ENCODE data around the gene PLXNC1. TPM values are rescaled to one million over a fixed set of nuclear protein-coding genes. Genes with fewer than 3 reads are reported as not detected.

Gene PLXNC1
- total and polyA plus RNA-seq, 4 donors: 0.71 to 12.0 (median 3.3) TPM

DNA sequence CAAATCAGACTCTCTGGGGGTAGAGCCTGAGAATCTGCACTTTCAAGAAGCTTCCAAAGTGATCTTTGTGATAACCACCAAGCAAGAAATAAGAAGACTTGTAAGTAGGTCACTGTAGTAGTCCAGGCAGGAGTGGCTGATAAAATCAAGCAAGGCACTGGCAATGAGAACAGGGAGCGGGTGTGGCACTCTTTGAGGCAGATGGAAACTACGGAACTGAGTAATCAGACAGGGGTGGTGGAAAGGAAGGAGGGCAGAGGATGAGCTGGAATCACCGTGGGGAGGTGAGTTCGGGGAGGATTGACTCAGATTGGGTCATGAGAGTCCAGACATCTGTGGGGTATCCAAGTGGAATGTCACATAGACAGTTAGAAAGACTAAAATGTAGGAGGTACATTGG is 44.4 kb upstream of the PLXNC1 start:
- Histone ChIP-seq H3K36me3 (ENCODE audit: control insufficient read depth in 4 of 4, insufficient read depth in 3 of 4, low read depth in 1 of 4, low read length in 3 of 4) (no peaks in the 10 kb centered on the region), H3K9ac (ENCODE audit: low read depth in 1 of 2, low read length in 2 of 2) (no peak overlapping the region), H3K4me1 (ENCODE audit: control insufficient read depth in 4 of 4, insufficient read depth in 4 of 4, low read length in 3 of 4) (peaks cover 0 to 11% (median 9%) of the 10 kb centered on the region in 4 donors), H3K4me3 (ENCODE audit: low read depth in 1 of 3, low read length in 3 of 3) (no peak overlapping the region), H3K27ac (ENCODE audit: low read depth in 1 of 2, low read length in 2 of 2) (no peak overlapping the region), H3K9me3 (ENCODE audit: control insufficient read depth in 4 of 4, low read length in 3 of 4) (no peaks in the 10 kb centered on the region), H3K27me3 (ENCODE audit: control insufficient read depth in 4 of 4, insufficient read depth in 4 of 4, low read length in 3 of 4) (no peaks in the 10 kb centered on the region)
- DNase-seq (ENCODE audit: low spot score): no peak
- WGBS: 76% methylated on average over 4 of the region's 4 CpGs
- TF ChIP-seq TAF1 (conservative IDR thresholded peaks at IDR 0.05) (no peak), RAD21 (IDR thresholded peaks at IDR 0.05) (no peak), SP1 (IDR thresholded peaks at IDR 0.05) (no peak), RXRA (IDR thresholded peaks at IDR 0.05) (no peak), HNF4A (conservative IDR thresholded peaks at IDR 0.05) (no peak), GABPA (IDR thresholded peaks at IDR 0.05 in 1 of 2, conservative IDR thresholded peaks at IDR 0.05 in 1 of 2) (no peak), FOXA1 (IDR thresholded peaks at IDR 0.05) (no peak), HNF4G (IDR thresholded peaks at IDR 0.05) (no peak), YY1 (IDR thresholded peaks at IDR 0.05) (no peak), FOXA2 (IDR thresholded peaks at IDR 0.05) (no peak)
- TF ChIP-seq, protein P1, sequence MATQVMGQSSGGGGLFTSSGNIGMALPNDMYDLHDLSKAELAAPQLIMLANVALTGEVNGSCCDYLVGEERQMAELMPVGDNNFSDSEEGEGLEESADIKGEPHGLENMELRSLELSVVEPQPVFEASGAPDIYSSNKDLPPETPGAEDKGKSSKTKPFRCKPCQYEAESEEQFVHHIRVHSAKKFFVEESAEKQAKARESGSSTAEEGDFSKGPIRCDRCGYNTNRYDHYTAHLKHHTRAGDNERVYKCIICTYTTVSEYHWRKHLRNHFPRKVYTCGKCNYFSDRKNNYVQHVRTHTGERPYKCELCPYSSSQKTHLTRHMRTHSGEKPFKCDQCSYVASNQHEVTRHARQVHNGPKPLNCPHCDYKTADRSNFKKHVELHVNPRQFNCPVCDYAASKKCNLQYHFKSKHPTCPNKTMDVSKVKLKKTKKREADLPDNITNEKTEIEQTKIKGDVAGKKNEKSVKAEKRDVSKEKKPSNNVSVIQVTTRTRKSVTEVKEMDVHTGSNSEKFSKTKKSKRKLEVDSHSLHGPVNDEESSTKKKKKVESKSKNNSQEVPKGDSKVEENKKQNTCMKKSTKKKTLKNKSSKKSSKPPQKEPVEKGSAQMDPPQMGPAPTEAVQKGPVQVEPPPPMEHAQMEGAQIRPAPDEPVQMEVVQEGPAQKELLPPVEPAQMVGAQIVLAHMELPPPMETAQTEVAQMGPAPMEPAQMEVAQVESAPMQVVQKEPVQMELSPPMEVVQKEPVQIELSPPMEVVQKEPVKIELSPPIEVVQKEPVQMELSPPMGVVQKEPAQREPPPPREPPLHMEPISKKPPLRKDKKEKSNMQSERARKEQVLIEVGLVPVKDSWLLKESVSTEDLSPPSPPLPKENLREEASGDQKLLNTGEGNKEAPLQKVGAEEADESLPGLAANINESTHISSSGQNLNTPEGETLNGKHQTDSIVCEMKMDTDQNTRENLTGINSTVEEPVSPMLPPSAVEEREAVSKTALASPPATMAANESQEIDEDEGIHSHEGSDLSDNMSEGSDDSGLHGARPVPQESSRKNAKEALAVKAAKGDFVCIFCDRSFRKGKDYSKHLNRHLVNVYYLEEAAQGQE (IDR thresholded peaks at IDR 0.05): no peak
- TF ChIP-seq, protein P2, sequence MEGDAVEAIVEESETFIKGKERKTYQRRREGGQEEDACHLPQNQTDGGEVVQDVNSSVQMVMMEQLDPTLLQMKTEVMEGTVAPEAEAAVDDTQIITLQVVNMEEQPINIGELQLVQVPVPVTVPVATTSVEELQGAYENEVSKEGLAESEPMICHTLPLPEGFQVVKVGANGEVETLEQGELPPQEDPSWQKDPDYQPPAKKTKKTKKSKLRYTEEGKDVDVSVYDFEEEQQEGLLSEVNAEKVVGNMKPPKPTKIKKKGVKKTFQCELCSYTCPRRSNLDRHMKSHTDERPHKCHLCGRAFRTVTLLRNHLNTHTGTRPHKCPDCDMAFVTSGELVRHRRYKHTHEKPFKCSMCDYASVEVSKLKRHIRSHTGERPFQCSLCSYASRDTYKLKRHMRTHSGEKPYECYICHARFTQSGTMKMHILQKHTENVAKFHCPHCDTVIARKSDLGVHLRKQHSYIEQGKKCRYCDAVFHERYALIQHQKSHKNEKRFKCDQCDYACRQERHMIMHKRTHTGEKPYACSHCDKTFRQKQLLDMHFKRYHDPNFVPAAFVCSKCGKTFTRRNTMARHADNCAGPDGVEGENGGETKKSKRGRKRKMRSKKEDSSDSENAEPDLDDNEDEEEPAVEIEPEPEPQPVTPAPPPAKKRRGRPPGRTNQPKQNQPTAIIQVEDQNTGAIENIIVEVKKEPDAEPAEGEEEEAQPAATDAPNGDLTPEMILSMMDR (IDR thresholded peaks at IDR 0.05; ENCODE audit: low read depth, low read length, missing input control): no peak
- TF ChIP-seq, protein P3, sequence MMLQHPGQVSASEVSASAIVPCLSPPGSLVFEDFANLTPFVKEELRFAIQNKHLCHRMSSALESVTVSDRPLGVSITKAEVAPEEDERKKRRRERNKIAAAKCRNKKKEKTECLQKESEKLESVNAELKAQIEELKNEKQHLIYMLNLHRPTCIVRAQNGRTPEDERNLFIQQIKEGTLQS (IDR thresholded peaks at IDR 0.05): no peak
- TF ChIP-seq, protein P4, sequence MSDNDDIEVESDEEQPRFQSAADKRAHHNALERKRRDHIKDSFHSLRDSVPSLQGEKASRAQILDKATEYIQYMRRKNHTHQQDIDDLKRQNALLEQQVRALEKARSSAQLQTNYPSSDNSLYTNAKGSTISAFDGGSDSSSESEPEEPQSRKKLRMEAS (IDR thresholded peaks at IDR 0.05): no peak

DNA sequence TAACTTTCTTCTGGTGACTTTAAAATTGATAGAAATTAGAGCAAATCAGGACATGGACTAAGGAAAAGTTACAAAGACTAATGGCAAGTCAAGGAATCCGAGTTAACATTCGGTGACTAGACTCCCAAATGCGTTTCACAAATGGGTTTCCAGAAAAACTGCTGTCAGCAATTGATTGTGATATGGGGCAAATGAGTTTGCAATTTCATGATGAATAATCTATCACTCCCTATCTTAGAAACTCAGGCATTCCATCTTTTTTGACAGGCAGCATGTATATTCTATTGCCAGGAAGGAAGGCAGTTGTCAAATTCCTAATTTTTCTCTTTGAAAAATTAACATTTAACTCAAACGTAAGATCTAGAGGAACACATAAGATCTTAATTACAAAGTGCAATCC is 40.5 kb upstream of the PLXNC1 start:
- TF ChIP-seq EGR1 (IDR thresholded peaks at IDR 0.05; ENCODE audit: low read depth in 2 of 2) (no peak), HNF4G (IDR thresholded peaks at IDR 0.05) (no peak), FOXA2 (IDR thresholded peaks at IDR 0.05) (no peak), TAF1 (conservative IDR thresholded peaks at IDR 0.05) (no peak)
- TF ChIP-seq, protein P1 (IDR thresholded peaks at IDR 0.05): no peak
- H3K27me3 ChIP-seq (ENCODE audit: control insufficient read depth in 4 of 4, insufficient read depth in 4 of 4, low read length in 3 of 4): no peaks in the 10 kb centered on the region
- no peaks in the 10 kb centered on the region for H3K9me3 ChIP-seq (ENCODE audit: control insufficient read depth in 4 of 4, low read length in 3 of 4)
- DNase-seq (ENCODE audit: low spot score): no peak
- H3K27ac ChIP-seq (ENCODE audit: low read depth in 1 of 2, low read length in 2 of 2): no peak overlapping the region
- WGBS: 85% methylated on average over 4 of the region's 4 CpGs
- no peaks in the 10 kb centered on the region for H3K36me3 ChIP-seq (ENCODE audit: control insufficient read depth in 4 of 4, insufficient read depth in 3 of 4, low read depth in 1 of 4, low read length in 3 of 4)
- no peaks in the 10 kb centered on the region for H3K4me1 ChIP-seq (ENCODE audit: control insufficient read depth in 4 of 4, insufficient read depth in 4 of 4, low read length in 3 of 4)
- H3K4me3 ChIP-seq (ENCODE audit: low read depth in 1 of 3, low read length in 3 of 3): no peak overlapping the region
- H3K9ac ChIP-seq (ENCODE audit: low read depth in 1 of 2, low read length in 2 of 2): no peak overlapping the region
